Ishikawa (cell line): Measurements from ENCODE around the gene TBC1D2B.

ENCODE experiments used
- CEBPB ChIP-seq: IDR thresholded peaks from 2 replicates; pipeline ENCODE4 v1.6.1; 2012
- CREB1 ChIP-seq: IDR thresholded peaks from 2 replicates; pipeline ENCODE4 v1.6.1; 2012; ENCODE audit warnings: low read depth
- EGR1 ChIP-seq: IDR thresholded peaks from 2 replicates; pipeline ENCODE4 v1.6.1; 2012
- EP300 ChIP-seq: IDR thresholded peaks from 2 replicates; pipeline ENCODE4 v1.6.1; 2012; ENCODE audit warnings: borderline replicate concordance
- FOXM1 ChIP-seq: IDR thresholded peaks from 2 replicates; pipeline ENCODE4 v1.6.1; 2012; ENCODE audit warnings: low read depth, borderline replicate concordance
- NFIC ChIP-seq: IDR thresholded peaks from 2 replicates; pipeline ENCODE4 v1.6.1; 2012
- RAD21 ChIP-seq: IDR thresholded peaks from 2 replicates; pipeline ENCODE4 v1.6.1; 2012; ENCODE audit warnings: low read depth
- TAF1 ChIP-seq: IDR thresholded peaks from 2 replicates; pipeline ENCODE4 v1.6.1; 2012; ENCODE audit warnings: low read depth, mild to moderate bottlenecking
- TCF12 ChIP-seq: IDR thresholded peaks from 2 replicates; pipeline ENCODE4 v1.6.1; 2012; ENCODE audit warnings: low read depth
- TEAD4 ChIP-seq: IDR thresholded peaks from 2 replicates; pipeline ENCODE4 v1.6.1; 2012
- YY1 ChIP-seq: IDR thresholded peaks from 2 replicates; pipeline ENCODE4 v1.6.1; 2012; ENCODE audit warnings: low read depth
- ZBTB7A ChIP-seq: IDR thresholded peaks from 2 replicates; pipeline ENCODE4 v1.6.1; 2012; ENCODE audit warnings: low read depth
- TF ChIP-seq, protein P1 (sequence below): IDR thresholded peaks from 2 replicates; pipeline ENCODE4 v1.6.1; 2012; ENCODE audit warnings: low read depth, mild to moderate bottlenecking
- TF ChIP-seq, protein P2 (sequence below): IDR thresholded peaks from 2 replicates; pipeline ENCODE4 v1.6.1; 2012
- TF ChIP-seq, protein P3 (sequence below): IDR thresholded peaks from 2 replicates; pipeline ENCODE4 v1.6.1; 2012

Gene TBC1D2B

DNA sequence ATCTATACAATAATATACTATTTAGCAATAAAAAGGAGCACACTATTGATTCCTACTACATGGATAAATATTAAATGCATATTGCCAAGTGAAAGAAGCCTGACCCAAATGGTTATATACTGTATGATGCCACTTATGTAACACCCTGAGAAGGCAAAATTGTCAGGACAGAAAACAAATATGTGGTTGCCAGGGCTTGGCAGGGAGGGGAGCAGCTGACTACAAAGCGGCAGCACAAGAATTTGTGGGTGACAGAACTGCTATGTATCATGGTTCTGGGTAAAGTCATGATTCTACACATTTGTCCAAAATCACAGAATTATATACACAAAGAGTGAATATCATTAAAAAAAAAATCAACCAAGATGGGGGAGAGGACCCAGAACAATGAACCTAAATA, 22.5 kb downstream of the TBC1D2B start:
- TF ChIP-seq FOXM1 (no peak), NFIC (no peak), TEAD4 (no peak), CREB1 (no peak), TAF1 (no peak), EGR1 (no peak)
- TF ChIP-seq, protein P1, sequence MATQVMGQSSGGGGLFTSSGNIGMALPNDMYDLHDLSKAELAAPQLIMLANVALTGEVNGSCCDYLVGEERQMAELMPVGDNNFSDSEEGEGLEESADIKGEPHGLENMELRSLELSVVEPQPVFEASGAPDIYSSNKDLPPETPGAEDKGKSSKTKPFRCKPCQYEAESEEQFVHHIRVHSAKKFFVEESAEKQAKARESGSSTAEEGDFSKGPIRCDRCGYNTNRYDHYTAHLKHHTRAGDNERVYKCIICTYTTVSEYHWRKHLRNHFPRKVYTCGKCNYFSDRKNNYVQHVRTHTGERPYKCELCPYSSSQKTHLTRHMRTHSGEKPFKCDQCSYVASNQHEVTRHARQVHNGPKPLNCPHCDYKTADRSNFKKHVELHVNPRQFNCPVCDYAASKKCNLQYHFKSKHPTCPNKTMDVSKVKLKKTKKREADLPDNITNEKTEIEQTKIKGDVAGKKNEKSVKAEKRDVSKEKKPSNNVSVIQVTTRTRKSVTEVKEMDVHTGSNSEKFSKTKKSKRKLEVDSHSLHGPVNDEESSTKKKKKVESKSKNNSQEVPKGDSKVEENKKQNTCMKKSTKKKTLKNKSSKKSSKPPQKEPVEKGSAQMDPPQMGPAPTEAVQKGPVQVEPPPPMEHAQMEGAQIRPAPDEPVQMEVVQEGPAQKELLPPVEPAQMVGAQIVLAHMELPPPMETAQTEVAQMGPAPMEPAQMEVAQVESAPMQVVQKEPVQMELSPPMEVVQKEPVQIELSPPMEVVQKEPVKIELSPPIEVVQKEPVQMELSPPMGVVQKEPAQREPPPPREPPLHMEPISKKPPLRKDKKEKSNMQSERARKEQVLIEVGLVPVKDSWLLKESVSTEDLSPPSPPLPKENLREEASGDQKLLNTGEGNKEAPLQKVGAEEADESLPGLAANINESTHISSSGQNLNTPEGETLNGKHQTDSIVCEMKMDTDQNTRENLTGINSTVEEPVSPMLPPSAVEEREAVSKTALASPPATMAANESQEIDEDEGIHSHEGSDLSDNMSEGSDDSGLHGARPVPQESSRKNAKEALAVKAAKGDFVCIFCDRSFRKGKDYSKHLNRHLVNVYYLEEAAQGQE: no peak
- TF ChIP-seq, protein P2, sequence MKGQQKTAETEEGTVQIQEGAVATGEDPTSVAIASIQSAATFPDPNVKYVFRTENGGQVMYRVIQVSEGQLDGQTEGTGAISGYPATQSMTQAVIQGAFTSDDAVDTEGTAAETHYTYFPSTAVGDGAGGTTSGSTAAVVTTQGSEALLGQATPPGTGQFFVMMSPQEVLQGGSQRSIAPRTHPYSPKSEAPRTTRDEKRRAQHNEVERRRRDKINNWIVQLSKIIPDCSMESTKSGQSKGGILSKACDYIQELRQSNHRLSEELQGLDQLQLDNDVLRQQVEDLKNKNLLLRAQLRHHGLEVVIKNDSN: no peak
- TF ChIP-seq, protein P3, sequence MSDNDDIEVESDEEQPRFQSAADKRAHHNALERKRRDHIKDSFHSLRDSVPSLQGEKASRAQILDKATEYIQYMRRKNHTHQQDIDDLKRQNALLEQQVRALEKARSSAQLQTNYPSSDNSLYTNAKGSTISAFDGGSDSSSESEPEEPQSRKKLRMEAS: no peak

DNA sequence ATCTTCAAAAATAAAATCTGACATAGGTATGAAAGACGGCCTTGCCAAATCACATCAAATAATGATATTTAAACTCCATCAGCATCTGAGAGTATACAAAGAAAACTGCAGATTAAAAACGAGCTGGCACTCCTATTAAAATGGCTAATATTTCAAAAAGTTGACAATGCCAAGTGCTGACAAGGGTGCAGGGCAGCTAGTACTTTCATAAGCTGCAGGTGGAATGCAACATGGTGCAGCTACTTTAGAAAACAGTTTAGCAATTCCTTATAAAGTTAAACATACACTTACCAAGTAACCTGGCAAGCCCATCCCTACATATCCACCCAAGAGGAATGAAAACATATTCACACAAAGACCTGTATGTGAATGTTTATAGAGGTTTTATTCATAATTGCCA, 23.0 kb downstream of the TBC1D2B start:
- TF ChIP-seq ZBTB7A: no peak
- TF ChIP-seq, protein P2: no peak
- TF ChIP-seq RAD21: no peak
- no peak for TF ChIP-seq TEAD4

DNA sequence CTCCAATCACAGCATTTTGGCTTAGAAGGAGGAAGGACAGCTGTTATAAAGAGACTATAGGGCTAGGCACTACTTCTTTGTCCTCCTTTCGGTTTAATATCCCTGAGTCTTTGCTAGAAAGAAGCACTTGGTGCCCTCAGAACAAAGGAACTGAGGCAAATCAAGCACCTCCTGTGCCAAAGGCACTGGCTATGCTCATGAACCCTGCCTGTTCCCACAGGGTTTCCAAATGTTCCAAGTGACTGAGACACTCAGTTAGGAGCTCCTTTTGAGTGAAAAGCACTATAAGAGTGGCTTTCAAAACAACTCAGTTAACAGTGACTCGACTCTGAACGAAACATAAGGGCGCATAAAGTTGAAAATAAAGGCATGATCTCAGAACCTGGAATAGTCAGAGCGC, 25.0 kb downstream of the TBC1D2B start:
- TF ChIP-seq TCF12: no peak
- TF ChIP-seq EP300: no peak
- TF ChIP-seq, protein P2: no peak
- no peak for TF ChIP-seq EGR1
- no peak for TF ChIP-seq FOXM1
- TF ChIP-seq, protein P3: no peak
- TF ChIP-seq, protein P1: no peak
- no peak for TF ChIP-seq TEAD4
- TF ChIP-seq YY1: no peak
- TF ChIP-seq RAD21: no peak
- TF ChIP-seq CEBPB: no peak
- no peak for TF ChIP-seq TAF1
- no peak for TF ChIP-seq CREB1

DNA sequence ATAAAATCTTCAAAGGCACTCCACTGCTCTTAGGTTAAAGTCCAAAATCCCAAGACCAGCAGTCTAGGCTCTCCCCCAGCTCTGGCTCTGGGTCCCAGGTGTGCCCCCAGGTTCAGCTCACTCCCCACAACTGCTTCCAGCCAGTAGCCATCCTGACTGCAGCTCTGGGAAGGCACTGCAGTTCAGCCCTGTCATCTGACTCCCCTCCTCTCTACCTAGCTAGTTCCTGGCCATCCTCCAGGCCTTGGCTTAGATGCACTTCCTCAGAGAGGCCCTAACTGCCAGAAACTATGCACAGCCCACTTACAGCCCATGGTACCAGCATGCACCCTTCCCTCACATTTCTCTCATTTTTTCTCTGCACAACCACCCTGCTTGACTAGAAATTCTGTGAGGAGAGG, 25.5 kb downstream of the TBC1D2B start:
- TF ChIP-seq, protein P2: no peak
- TF ChIP-seq, protein P1: no peak
- TF ChIP-seq RAD21 (no peak), EGR1 (no peak), TAF1 (no peak), TCF12 (no peak), NFIC (no peak)
